Right kidney (tissue), 1 donor: ENCODE data around the gene FKBP14.

Source experiments
- DNase-seq: peaks from one replicate; pipeline ENCODE4 v3.0.0-alpha.2; 2016

FKBP14 gene

GRCh38 chr7:30036220-30036619 lies 9.7 kb upstream of the FKBP14 start:
- DNase-seq, result no peak

- DNase-seq, result no peak
These were observed 8.0 kb upstream of the FKBP14 start for GRCh38 chr7:30034501-30034900.

GRCh38 chr7:30032310-30033125 lies 6.0 kb upstream of the FKBP14 start:
- no peak for DNase-seq

- DNase-seq, result peak; percentile 18
These were observed 3.2 kb upstream of the FKBP14 start for GRCh38 chr7:30029696-30030095.

GRCh38 chr7:30028749-30029635 lies 2.5 kb upstream of the FKBP14 start:
- DNase-seq, result peak; percentile 85

GRCh38 chr7:30028216-30028748 lies 1.8 kb upstream of the FKBP14 start, which contains the start of gene PLEKHA8:
PLEKHA8 (plus strand) TSS chr7:30028412; CDS start chr7:30028763, 351 bp downstream.
- peak; percentile 97 for DNase-seq

GRCh38 chr7:30027740-30028215 lies 1.3 kb upstream of the FKBP14 start:
- no peak for DNase-seq

- DNase-seq, result no peak
These were observed 559 bp upstream of the FKBP14 start for GRCh38 chr7:30027065-30027456.

GRCh38 chr7:30023524-30023923 lies 3.0 kb downstream of the FKBP14 start:
- no peak for DNase-seq

GRCh38 chr7:30022991-30023390 lies 3.5 kb downstream of the FKBP14 start:
- no peak for DNase-seq

- no peak for DNase-seq
These were observed 6.0 kb downstream of the FKBP14 start for GRCh38 chr7:30020535-30020934.

GRCh38 chr7:30019960-30020359 lies 6.5 kb downstream of the FKBP14 start:
- no peak for DNase-seq

- DNase-seq, result no peak
These were observed 7.1 kb downstream of the FKBP14 start for GRCh38 chr7:30019387-30019786.

GRCh38 chr7:30018451-30018850 lies 8.1 kb downstream of the FKBP14 start:
- DNase-seq, result no peak

- DNase-seq, result no peak
These were observed 13.7 kb downstream of the FKBP14 start for GRCh38 chr7:30012757-30013156.

- no peak for DNase-seq
These were observed 16.5 kb downstream of the FKBP14 start for GRCh38 chr7:30010021-30010420.

- DNase-seq, result no peak
These were observed 21.0 kb downstream of the FKBP14 start for GRCh38 chr7:30005464-30005863.

GRCh38 chr7:30003098-30003497 lies 23.4 kb downstream of the FKBP14 start:
- no peak for DNase-seq

GRCh38 chr7:30001998-30002397 lies 24.5 kb downstream of the FKBP14 start:
- DNase-seq, result no peak

GRCh38 chr7:29998489-29998888 lies 28.0 kb downstream of the FKBP14 start:
- no peak for DNase-seq

GRCh38 chr7:29996321-29996720 lies 30.2 kb downstream of the FKBP14 start:
- no peak for DNase-seq

GRCh38 chr7:29995652-29996051 lies 30.9 kb downstream of the FKBP14 start:
- DNase-seq, result no peak

- no peak for DNase-seq
These were observed 33.4 kb downstream of the FKBP14 start for GRCh38 chr7:29993140-29993539.
